H9 (cell line): ENCODE measurements around the gene POMGNT1. TPM values are rescaled to one million over a fixed set of nuclear protein-coding genes. Genes with fewer than 3 reads are reported as not detected.

Experiments used
- DNase-seq: peaks from one replicate; pipeline ENCODE4 v3.0.0-alpha.2; 2017
- H2AFZ ChIP-seq: one replicate; pipeline ENCODE4 v1.6.1; 2013; ENCODE audit warnings: mild to moderate bottlenecking, low read length, control low read depth, moderate library complexity
- H2AK5ac ChIP-seq: 2 replicates; pipeline ENCODE4 v1.6.1; 2013; ENCODE audit warnings: low read length, control low read depth, mixed read lengths; ENCODE audit not compliant: insufficient read length
- H2BK120ac ChIP-seq: one replicate; pipeline ENCODE4 v1.6.1; 2013; ENCODE audit warnings: low read depth, mild to moderate bottlenecking, low read length, control low read depth, inconsistent platforms; ENCODE audit not compliant: poor library complexity, severe bottlenecking
- H2BK12ac ChIP-seq: 2 replicates; pipeline ENCODE4 v1.6.1; 2013; ENCODE audit warnings: low read length, control low read depth, mixed read lengths, low read depth; ENCODE audit not compliant: insufficient read length
- H2BK15ac ChIP-seq: 2 replicates; pipeline ENCODE4 v1.6.1; 2013; ENCODE audit warnings: low read depth, low read length, control low read depth
- H2BK20ac ChIP-seq: one replicate; pipeline ENCODE4 v1.6.1; 2013; ENCODE audit warnings: low read depth, mild to moderate bottlenecking, low read length, control low read depth, inconsistent platforms; ENCODE audit not compliant: poor library complexity, severe bottlenecking
- H2BK5ac ChIP-seq: 2 replicates; pipeline ENCODE4 v1.6.1; 2013; ENCODE audit warnings: low read length, control low read depth, mixed read lengths; ENCODE audit not compliant: insufficient read length
- H3K14ac ChIP-seq: 2 replicates; pipeline ENCODE4 v1.6.1; 2013; ENCODE audit warnings: low read length, control low read depth; ENCODE audit not compliant: insufficient read depth
- H3K18ac ChIP-seq: 2 replicates; pipeline ENCODE4 v1.6.1; 2013; ENCODE audit warnings: low read depth, mild to moderate bottlenecking, mixed read lengths, low read length, control low read depth; ENCODE audit not compliant: insufficient read length
- H3K23ac ChIP-seq: 2 replicates; pipeline ENCODE4 v1.6.1; 2013; ENCODE audit warnings: low read length, control low read depth, mixed read lengths, low read depth; ENCODE audit not compliant: insufficient read length
- H3K23me2 ChIP-seq: 2 replicates; pipeline ENCODE4 v1.6.1; 2013; ENCODE audit warnings: low read depth, mild to moderate bottlenecking, mixed read lengths, low read length, control low read depth; ENCODE audit not compliant: insufficient read length, poor library complexity, severe bottlenecking
- H3K27ac ChIP-seq: 2 replicates; pipeline ENCODE4 v1.5.1; 2013; ENCODE audit warnings: low read length, control low read depth, mixed read lengths, low read depth; ENCODE audit not compliant: insufficient read length
- H3K27me3 ChIP-seq: 2 replicates; pipeline ENCODE4 v1.6.1; 2013; ENCODE audit warnings: low read length, control low read depth, inconsistent platforms; ENCODE audit not compliant: insufficient read depth
- H3K4ac ChIP-seq: 2 replicates; pipeline ENCODE4 v1.6.1; 2013; ENCODE audit warnings: low read depth, mild to moderate bottlenecking, control low read depth, inconsistent platforms, low read length, moderate library complexity
- H3K4me1 ChIP-seq: 2 replicates; pipeline ENCODE4 v1.6.1; 2013; ENCODE audit warnings: low read length, control low read depth, inconsistent platforms; ENCODE audit not compliant: insufficient read depth
- H3K4me2 ChIP-seq: 2 replicates; pipeline ENCODE4 v1.6.1; 2013; ENCODE audit warnings: low read length, control low read depth, mixed read lengths; ENCODE audit not compliant: insufficient read length, insufficient read depth
- H3K56ac ChIP-seq: 2 replicates; pipeline ENCODE4 v1.6.1; 2013; ENCODE audit warnings: low read depth, mild to moderate bottlenecking, mixed read lengths, low read length, control low read depth; ENCODE audit not compliant: insufficient read length
- H3K79me1 ChIP-seq: 2 replicates; pipeline ENCODE4 v1.6.1; 2013; ENCODE audit warnings: low read depth, mild to moderate bottlenecking, moderate library complexity, low read length, control low read depth, inconsistent platforms; ENCODE audit not compliant: insufficient read depth, poor library complexity, severe bottlenecking
- H3K79me2 ChIP-seq: 2 replicates; pipeline ENCODE4 v1.6.1; 2013; ENCODE audit warnings: low read length, control low read depth, inconsistent platforms; ENCODE audit not compliant: insufficient read depth
- H3K9ac ChIP-seq: 2 replicates; pipeline ENCODE4 v1.6.1; 2013; ENCODE audit warnings: low read length, control low read depth, mixed read lengths; ENCODE audit not compliant: insufficient read length; ENCODE audit errors: extremely low read depth
- H3K9me3 ChIP-seq: one replicate; pipeline ENCODE4 v1.6.1; 2013; ENCODE audit warnings: low read depth, low read length, inconsistent platforms; ENCODE audit not compliant: control insufficient read depth
- H3T11ph ChIP-seq: one replicate; pipeline ENCODE4 v1.6.1; 2013; ENCODE audit warnings: mild to moderate bottlenecking, low read length, control low read depth, inconsistent platforms
- H4K20me1 ChIP-seq: one replicate; pipeline ENCODE4 v1.6.1; 2013; ENCODE audit not compliant: control insufficient read depth, insufficient read length, insufficient read depth
- H4K5ac ChIP-seq: 2 replicates; pipeline ENCODE4 v1.6.1; 2013; ENCODE audit warnings: low read depth, mild to moderate bottlenecking, mixed read lengths, low read length, control low read depth; ENCODE audit not compliant: insufficient read length
- H4K8ac ChIP-seq: replicated peaks from 2 replicates; pipeline ENCODE4 v1.6.1; 2013; ENCODE audit warnings: low read length, control low read depth, mixed read lengths, low read depth; ENCODE audit not compliant: insufficient read length
- H4K91ac ChIP-seq: 2 replicates; pipeline ENCODE4 v1.6.1; 2013; ENCODE audit warnings: low read depth, mild to moderate bottlenecking, moderate library complexity, mixed read lengths, low read length, control low read depth; ENCODE audit not compliant: insufficient read length
- H3K27ac Mint-ChIP-seq, 3 experiments: 2 replicates in 2 of 3; 3 replicates in 1 of 3; pipeline ENCODE4 v1.8.0; 2020 to 2021; ENCODE audit warnings: mixed read lengths in 3 of 3, mild to moderate bottlenecking in 1 of 3, moderate library complexity in 1 of 3
- H3K27me3 Mint-ChIP-seq: 2 replicates; pipeline ENCODE4 v1.8.0; 2021; ENCODE audit warnings: low read depth, mild to moderate bottlenecking, moderate library complexity, mixed read lengths
- H3K36me3 Mint-ChIP-seq, 3 experiments: 2 replicates in 2 of 3; 3 replicates in 1 of 3; pipeline ENCODE4 v1.8.0; 2020 to 2021; ENCODE audit warnings: low read depth in 3 of 3, mixed read lengths in 3 of 3; ENCODE audit not compliant: insufficient read depth in 1 of 3
- H3K4me1 Mint-ChIP-seq, 2 experiments: 2 replicates each; pipeline ENCODE4 v1.8.0; 2020; ENCODE audit warnings: mixed read lengths in 2 of 2
- H3K4me3 Mint-ChIP-seq, 2 experiments: 2 replicates in 1 of 2; 3 replicates in 1 of 2; pipeline ENCODE4 v1.8.0; 2020 to 2021; ENCODE audit warnings: mild to moderate bottlenecking in 2 of 2, mixed read lengths in 2 of 2, moderate library complexity in 1 of 2
- H3K9me3 Mint-ChIP-seq, 2 experiments: 2 replicates in 1 of 2; 3 replicates in 1 of 2; pipeline ENCODE4 v1.8.0; 2020; ENCODE audit warnings: mild to moderate bottlenecking in 2 of 2, mixed read lengths in 2 of 2, moderate library complexity in 1 of 2
- CTCF ChIP-seq: fragments of 200-600 bp; sonication (generic); conservative IDR thresholded peaks from 3 replicates; pipeline ENCODE4 v1.8.0; 2021; ENCODE audit warnings: antibody characterized with exemption, mild to moderate bottlenecking
- WGBS: extraction: QIAGEN DNeasy Blood & Tissue Kit; methylation state at CpG from one replicate; pipeline ENCODE4 v1.1.7; 2013; ENCODE audit warnings: missing lambda C conversion rate, low lambda C conversion rate, mixed read lengths; ENCODE audit not compliant: insufficient read length; ENCODE audit errors: extremely low coverage; 5-methylcytosine and 5-hydroxymethylcytosine counted together
- total RNA-seq: library from RNA; stranded (reverse); gene quantifications from 2 replicates; pipeline ENCODE4 v1.2.1, GENCODE V29; 2021

Gene POMGNT1
- total RNA-seq, 1 experiment from 2014 or later = 62.6 TPM

GRCh38 chr1:46194641-46195193, 3.5 kb downstream of the POMGNT1 start:
- H3K56ac ChIP-seq = no peak overlapping the region
- Mint-ChIP-seq H3K27me3 (no peaks in the 10 kb centered on the region; the same call in 1 of the 2 replicates), H3K36me3 (peaks cover 8 to 41% (median 39%) of the 10 kb centered on the region in 3 experiments), H3K27ac (no peak overlapping the region; a peak in 1 of 7 replicates), H3K9me3 (no peaks in the 10 kb centered on the region), H3K4me1 (peaks cover 6 to 16% of the 10 kb centered on the region in 2 experiments), H3K4me3 (no peak overlapping the region)
- H3K27ac ChIP-seq = no peak overlapping the region
- H3K9me3 ChIP-seq = no peaks in the 10 kb centered on the region
- no peak overlapping the region for H4K8ac ChIP-seq
- no peak overlapping the region for H3K14ac ChIP-seq
- peaks cover 7% of the 10 kb centered on the region for H3K23me2 ChIP-seq
- H4K5ac ChIP-seq = no peak overlapping the region
- no peak overlapping the region for H3K4ac ChIP-seq
- no peak overlapping the region for H2BK5ac ChIP-seq
- no peak overlapping the region for H2BK12ac ChIP-seq
- H4K20me1 ChIP-seq = no peaks in the 10 kb centered on the region
- WGBS = no CpG with 5 or more reads among the region's 5 CpGs
- H3K27me3 ChIP-seq = no peaks in the 10 kb centered on the region
- H3K9ac ChIP-seq = no peak overlapping the region
- no peak overlapping the region for H2AFZ ChIP-seq
- H2BK15ac ChIP-seq = no peak overlapping the region
- H4K91ac ChIP-seq = no peak overlapping the region
- no peak for DNase-seq
- no peak overlapping the region for H3T11ph ChIP-seq
- no peak for TF ChIP-seq CTCF
- H2BK20ac ChIP-seq = no peak overlapping the region
- no peak overlapping the region for H2BK120ac ChIP-seq
- H3K23ac ChIP-seq = no peak overlapping the region
- H2AK5ac ChIP-seq = no peak overlapping the region
- H3K79me2 ChIP-seq = no peaks in the 10 kb centered on the region
- no peak overlapping the region for H3K18ac ChIP-seq
- no peaks in the 10 kb centered on the region for H3K79me1 ChIP-seq
- no peak overlapping the region for H3K4me2 ChIP-seq
- H3K4me1 ChIP-seq = no peaks in the 10 kb centered on the region
